Pancreas (tissue), 10 donors: ENCODE results near the gene TRMT1. TPM values are rescaled to one million over a fixed set of nuclear protein-coding genes. Genes with fewer than 3 reads are reported as not detected.
"Not testable (repeated sequence)": the region's sequence is repeated elsewhere in the genome, so short reads cannot be mapped to it uniquely, and the experiment has no call there.

Experiments used
- ATAC-seq, 4 donors: fragments of 200-7000 bp; cut with Tn5 transposase; one replicate each; pipeline versions ENCODE4 v1.8.0 to v1.9.1; 2020; ENCODE audit warnings: mild to moderate bottlenecking in 4 of 4, moderate library complexity in 4 of 4
- DNase-seq, 6 donors: peaks; one replicate each; pipeline ENCODE4 v3.0.0-alpha.2; 2020
- FAIRE-seq: peaks from 2 replicates; lab custom pipeline; 2012; peaks lifted over from hg19 to GRCh38; lab: Jason Lieb, UNC
- H3K27ac ChIP-seq, 4 donors: fragments of 200-600 bp; sonication (generic); 1 replicate in 3 of 4; 2 replicates in 1 of 4; pipeline versions ENCODE4 v1.5.0 to v1.8.0; 2020
- H3K27me3 ChIP-seq, 4 donors: fragments of 200-600 bp; one replicate each; pipeline ENCODE4 v1.8.0; 2021
- H3K36me3 ChIP-seq, 3 donors: fragments of 200-600 bp; sonication (generic) in 1 of 3; one replicate each; pipeline versions ENCODE4 v1.5.0 to v1.8.0; 2020 to 2021
- H3K4me1 ChIP-seq, 3 donors: fragments of 200-600 bp; one replicate each; pipeline ENCODE4 v1.8.0; 2021
- H3K4me3 ChIP-seq, 4 donors: fragments of 200-600 bp; sonication (generic) in 2 of 4; one replicate each; pipeline versions ENCODE4 v1.5.0 to v1.8.0; 2020 to 2021
- H3K9me3 ChIP-seq, 4 donors: fragments of 200-600 bp; one replicate each; pipeline ENCODE4 v1.8.0; 2021
- WGBS, 2 donors: extraction: QIAGEN DNeasy Blood & Tissue Kit; methylation state at CpG; one replicate each; pipeline ENCODE4 v1.1.7; 2013; 5-methylcytosine and 5-hydroxymethylcytosine counted together
- intact Hi-C, 3 donors: fragments of 100-400 bp; cut with DNase I; formaldehyde crosslinking; loops; one replicate each; pipeline versions ENCODE4 v1.11.1 to v1.14.2; 2022
- polyA plus RNA-seq, 2 donors: library from polyadenylated mRNA; stranded (reverse); fragments of 200-250 nt; gene quantifications; one replicate each; pipeline ENCODE4 v1.2.3, GENCODE V29; 2013
- total RNA-seq, 6 donors: library from RNA; stranded (reverse); fragmentation: NEBNext Ultra II Directional in 4 of 6; extraction: Animal tissue kit (Norgen Biotek cat#: 25700) in 4 of 6; gene quantifications; one replicate each; pipeline versions ENCODE4 v1.2.1 to v1.2.4, GENCODE V29; 2021 to 2023
- TF ChIP-seq, protein P1 (sequence below), 4 donors: fragments of 200-600 bp; sonication (generic) in 3 of 4; IDR thresholded peaks; one replicate each; pipeline versions ENCODE4 v1.5.0 to v1.8.0; 2021; ENCODE audit warnings: antibody characterized with exemption in 4 of 4
- donor health status: healthy with polysubstance abuse.
- donor health status: DM: no; HTN: no; CAD: no; lungs with moderate emphysema.
- donor health status: DM: no; HTN: no; CAD: no.
- donor health status: control.
- donor health status: control.
- donor health status: Bipolar disorder and iron deficiency.
- donor health status: DM: yes; HTN: yes; CAD: no.
- donor health status: DM: no; HTN: no; CAD: no.
- donor health status: DM: no; HTN: no; CAD: no.
- donor health status: DM: yes; HTN: yes; CAD: no.

Gene TRMT1
- total and polyA plus RNA-seq, 8 donors, result 12.7 to 108 (median 22.1) TPM

DNA sequence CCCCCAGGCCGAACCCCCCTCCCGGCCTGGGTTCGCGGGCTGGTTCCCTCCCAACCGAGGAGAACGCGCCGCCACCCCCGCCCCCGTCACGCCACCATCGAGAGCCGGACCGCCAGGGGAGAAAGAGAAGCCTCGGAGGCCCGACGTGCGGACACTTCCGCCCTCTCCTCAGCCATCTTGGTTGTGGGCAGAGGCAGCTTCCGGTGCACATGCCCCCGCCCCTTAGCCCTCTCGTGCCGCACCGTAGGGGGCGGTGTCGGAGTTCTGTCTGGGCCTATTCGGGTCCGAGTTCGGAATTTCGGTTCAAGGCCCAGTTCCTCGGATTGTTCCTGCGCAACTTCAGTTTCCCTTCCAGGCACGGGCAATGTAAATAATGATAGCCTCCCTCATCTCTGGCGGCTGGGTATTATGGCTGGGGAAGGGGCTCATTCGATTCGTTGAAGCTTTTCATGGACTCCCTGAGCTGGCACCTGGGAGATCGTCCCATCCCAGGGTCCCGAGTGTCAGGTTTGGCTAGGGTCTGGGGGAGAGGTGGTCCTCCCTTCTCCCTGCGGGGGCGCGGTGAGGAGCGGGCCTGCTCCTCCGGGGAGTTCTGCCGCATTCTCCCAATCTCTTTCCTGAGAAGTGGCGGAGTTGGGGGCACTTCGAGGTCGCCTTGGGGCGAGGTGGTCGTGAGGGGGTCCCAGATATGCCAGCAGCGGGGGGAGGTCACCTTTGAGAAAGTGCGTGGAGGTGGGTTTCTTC lies 33.8 kb upstream of the TRMT1 start, which contains the start of the genes IER2 and STX10:
Gene IER2 (plus strand): TSS at position 225 of the 744 bp plus-strand sequence. CDS start 2,776 bp downstream, outside the sequence.
Gene STX10 (minus strand): TSS at position 189 of the 744 bp plus-strand sequence. CDS start 202 bp downstream, outside the sequence.
- ATAC-seq, result peak; percentile 47 to 67 (median 66)
- FAIRE-seq, result peak; percentile 20
- Histone ChIP-seq H3K36me3 (no peaks in the 10 kb centered on the region), H3K27ac (peak within 1 kb of the TSS; percentile 89 to 99 (median 96)), H3K9me3 (no peaks in the 10 kb centered on the region), H3K4me1 (peaks cover 0 to 6% (median 3%) of the 10 kb centered on the region in 3 donors), H3K27me3 (no peaks in the 10 kb centered on the region), H3K4me3 (peak within 1 kb of the TSS; percentile 53 to 100 (median 91))
- peak; percentile 91 to 98 (median 96) for DNase-seq
- TF ChIP-seq, protein P1, sequence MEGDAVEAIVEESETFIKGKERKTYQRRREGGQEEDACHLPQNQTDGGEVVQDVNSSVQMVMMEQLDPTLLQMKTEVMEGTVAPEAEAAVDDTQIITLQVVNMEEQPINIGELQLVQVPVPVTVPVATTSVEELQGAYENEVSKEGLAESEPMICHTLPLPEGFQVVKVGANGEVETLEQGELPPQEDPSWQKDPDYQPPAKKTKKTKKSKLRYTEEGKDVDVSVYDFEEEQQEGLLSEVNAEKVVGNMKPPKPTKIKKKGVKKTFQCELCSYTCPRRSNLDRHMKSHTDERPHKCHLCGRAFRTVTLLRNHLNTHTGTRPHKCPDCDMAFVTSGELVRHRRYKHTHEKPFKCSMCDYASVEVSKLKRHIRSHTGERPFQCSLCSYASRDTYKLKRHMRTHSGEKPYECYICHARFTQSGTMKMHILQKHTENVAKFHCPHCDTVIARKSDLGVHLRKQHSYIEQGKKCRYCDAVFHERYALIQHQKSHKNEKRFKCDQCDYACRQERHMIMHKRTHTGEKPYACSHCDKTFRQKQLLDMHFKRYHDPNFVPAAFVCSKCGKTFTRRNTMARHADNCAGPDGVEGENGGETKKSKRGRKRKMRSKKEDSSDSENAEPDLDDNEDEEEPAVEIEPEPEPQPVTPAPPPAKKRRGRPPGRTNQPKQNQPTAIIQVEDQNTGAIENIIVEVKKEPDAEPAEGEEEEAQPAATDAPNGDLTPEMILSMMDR (IDR thresholded peaks at IDR 0.05), result peak; percentile 30 to 53 (median 45)
- intact Hi-C loops, result no loop called here
- 0 to 1% methylated on average over 34 to 51 of the region's 51 CpGs for WGBS, 2 donors

- TF ChIP-seq, protein P1 (IDR thresholded peaks at IDR 0.05), result no peak
- no peak for FAIRE-seq
- peak; percentile 0 to 5 (median 1) for ATAC-seq
- intact Hi-C loops, result no loop called here
- peak in 4 of 6 donors; percentile 64 to 89 (median 74) for DNase-seq
- H3K4me3 ChIP-seq, result peak overlapping the region; percentile 53 to 100 (median 91)
- H3K9me3 ChIP-seq, result no peaks in the 10 kb centered on the region
- no peaks in the 10 kb centered on the region for H3K27me3 ChIP-seq
- peaks cover 0 to 6% (median 3%) of the 10 kb centered on the region in 3 donors for H3K4me1 ChIP-seq
- peak overlapping the region; percentile 89 to 99 (median 96) for H3K27ac ChIP-seq
- no peaks in the 10 kb centered on the region for H3K36me3 ChIP-seq
- 1% methylated on average over 46 of the region's 46 CpGs for WGBS, 2 donors
Observed at GRCh38 chr19:13149628-13150186, 33.2 kb upstream of the TRMT1 start.

DNA sequence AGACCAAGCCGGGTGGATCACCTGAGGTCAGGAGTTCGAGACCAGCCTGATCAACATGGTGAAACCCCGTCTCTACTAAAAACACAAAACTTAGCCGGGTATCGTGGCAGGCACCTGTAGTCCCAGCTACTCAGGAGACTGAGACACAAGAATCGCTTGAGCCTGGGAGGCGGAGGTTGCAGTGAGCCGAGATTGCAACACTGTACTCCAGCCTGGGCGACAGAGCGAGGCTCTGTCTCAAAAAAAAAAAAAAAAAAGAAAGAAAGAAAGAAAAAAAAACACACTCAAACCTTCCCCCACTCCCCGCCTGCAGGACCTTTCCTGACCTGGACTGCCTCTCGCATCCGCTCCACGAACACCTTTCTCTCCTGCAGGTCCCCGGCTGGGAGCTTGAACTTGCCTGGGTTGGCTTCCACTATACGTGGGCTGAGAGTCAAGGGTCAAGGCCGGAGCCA lies 32.7 kb upstream of the TRMT1 start:
- peak overlapping the region in 2 of 4 donors; percentile 99 for H3K27ac ChIP-seq
- H3K4me1 ChIP-seq, H3K27me3 ChIP-seq, ATAC-seq, H3K36me3 ChIP-seq, FAIRE-seq, H3K9me3 ChIP-seq, DNase-seq, intact Hi-C loops: not testable (repeated sequence)
- 19 to 31% methylated on average over 17 of the region's 17 CpGs for WGBS, 2 donors
- peak overlapping the region; percentile 53 to 100 (median 91) for H3K4me3 ChIP-seq

DNA sequence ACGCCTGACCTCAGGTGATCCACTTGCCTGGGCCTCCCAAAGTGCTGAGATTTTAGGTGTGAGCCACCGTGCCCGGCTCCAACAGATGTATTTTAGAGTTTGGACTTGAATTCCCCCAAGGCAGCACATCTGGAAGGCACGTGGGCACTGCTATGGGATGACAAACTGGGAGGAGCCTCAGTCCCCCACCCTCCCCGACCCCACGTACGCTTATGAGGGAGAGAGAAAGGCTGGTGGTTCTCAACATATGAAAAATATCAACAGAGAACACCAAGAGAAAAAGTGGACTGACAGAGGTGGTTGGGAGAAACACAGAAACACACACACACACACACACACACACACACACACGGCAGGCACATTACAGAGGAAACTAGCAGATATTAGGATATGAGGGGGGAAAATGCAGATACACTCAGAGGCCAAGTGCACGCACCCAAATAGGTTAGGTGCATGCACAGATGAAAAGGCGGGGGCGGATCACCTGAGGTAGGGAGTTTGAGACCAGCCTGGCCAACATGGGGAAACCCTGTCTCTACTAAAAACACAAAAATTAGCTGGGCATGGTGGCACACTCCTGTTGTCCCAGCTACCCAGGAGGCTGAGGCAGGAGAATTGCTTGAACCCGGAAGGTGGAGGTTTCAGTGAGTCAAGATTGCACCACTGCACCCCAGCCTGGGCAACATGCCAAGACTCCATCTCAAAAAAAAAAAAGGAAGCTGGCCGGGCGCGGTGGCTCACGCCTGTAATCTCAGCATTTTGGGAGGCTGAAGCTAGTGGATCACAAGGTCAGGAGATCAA lies 30.4 kb upstream of the TRMT1 start:
- 73 to 75% methylated on average over 15 to 16 of the region's 16 CpGs for WGBS, 2 donors
- no peaks in the 10 kb centered on the region for H3K9me3 ChIP-seq
- intact Hi-C loops, result no loop called here
- no peak overlapping the region for H3K27ac ChIP-seq
- no peak overlapping the region for H3K4me3 ChIP-seq
- no peak for FAIRE-seq
- ATAC-seq, result no peak
- TF ChIP-seq, protein P1 (IDR thresholded peaks at IDR 0.05), result no peak
- no peaks in the 10 kb centered on the region for H3K36me3 ChIP-seq
- peaks cover 0 to 6% (median 3%) of the 10 kb centered on the region in 3 donors for H3K4me1 ChIP-seq
- H3K27me3 ChIP-seq, result no peaks in the 10 kb centered on the region
- DNase-seq, result no peak
